Fibroblast of skin of left quadriceps (primary cell): ENCODE measurements around the gene NANS.
"Not testable (repeated sequence)": the region's sequence is repeated elsewhere in the genome, so short reads cannot be mapped to it uniquely, and the experiment has no call there.

Experiments
- DNase-seq, 2 experiments: peaks; one replicate each; pipeline ENCODE4 v3.0.0-alpha.2; 2013; ENCODE audit warnings: low read depth in 2 of 2

Gene NANS

DNA sequence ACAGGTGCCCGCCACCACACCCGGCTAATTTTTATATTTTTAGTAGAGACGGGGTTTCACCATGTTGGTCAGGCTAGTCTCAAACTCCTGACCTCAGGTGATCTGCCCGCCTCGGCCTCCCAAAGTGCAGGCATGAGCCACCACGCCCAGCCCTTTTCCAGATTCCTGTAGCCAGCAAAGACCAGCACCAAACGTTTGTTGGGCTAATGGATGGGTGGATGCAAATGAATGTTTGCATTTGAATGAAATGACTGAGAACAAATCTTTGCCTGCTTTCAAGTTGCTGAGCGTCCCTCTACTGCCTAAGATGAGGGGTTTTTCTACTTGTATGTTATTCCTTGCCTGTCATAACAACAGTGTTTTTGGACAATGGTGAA lies 20.0 kb downstream of the NANS start:
- DNase-seq: not testable (repeated sequence)

DNA sequence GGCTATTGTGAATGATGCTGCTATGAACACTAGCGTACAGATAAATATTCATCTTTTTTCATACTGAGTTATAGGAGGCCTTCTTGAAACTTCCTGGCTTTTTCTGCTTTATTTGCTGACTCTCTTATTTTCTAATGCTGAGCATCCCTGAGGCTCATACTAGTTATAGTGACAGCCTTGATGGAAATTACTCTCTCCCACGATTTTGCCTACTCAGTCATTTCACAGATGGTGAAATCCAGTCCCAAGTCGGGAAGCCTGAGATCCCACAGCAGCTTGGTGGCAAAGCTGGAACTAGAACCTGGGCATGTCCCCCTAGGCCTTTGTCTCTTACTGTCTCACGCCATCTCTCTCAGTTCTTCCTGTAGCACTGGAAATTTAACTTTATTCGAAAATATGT lies 22.4 kb downstream of the NANS start:
- DNase-seq: no peak

DNA sequence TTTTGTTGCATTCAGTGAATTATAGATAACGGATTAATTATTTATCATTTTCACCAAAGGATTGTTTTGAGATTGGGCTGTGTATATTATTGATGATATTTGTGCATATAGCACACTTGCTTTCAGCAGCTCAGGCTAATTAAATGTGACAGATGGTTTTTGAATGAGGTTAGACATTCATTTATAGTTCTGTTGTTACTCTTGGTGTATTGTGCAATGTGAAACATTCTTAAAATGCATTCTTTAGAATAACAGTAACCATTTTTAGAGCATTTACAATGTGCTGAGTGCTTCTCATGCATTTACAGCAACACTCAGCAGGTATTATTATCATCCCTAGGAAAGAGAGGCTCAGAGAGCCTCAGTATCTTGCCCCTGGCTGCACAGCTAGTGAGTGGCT lies 23.8 kb downstream of the NANS start:
- DNase-seq: peak; percentile 38 to 49

DNA sequence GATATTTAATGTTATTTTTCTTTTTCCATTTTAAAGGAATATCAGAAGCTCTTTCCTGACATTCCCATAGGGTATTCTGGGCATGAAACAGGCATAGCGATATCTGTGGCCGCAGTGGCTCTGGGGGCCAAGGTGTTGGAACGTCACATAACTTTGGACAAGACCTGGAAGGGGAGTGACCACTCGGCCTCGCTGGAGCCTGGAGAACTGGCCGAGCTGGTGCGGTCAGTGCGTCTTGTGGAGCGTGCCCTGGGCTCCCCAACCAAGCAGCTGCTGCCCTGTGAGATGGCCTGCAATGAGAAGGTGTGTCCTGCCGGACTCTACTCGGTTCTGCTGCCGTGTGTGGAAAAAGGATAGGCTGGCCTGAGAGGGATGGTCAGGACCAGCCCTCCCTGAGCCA lies 24.2 kb downstream of the NANS start:
- no peak for DNase-seq

- DNase-seq: no peak
Measured at GRCh38 chr9:98081477-98082219, 25.1 kb downstream of the NANS start.

GRCh38 chr9:98083061-98083501 lies 26.5 kb downstream of the NANS start:
- no peak for DNase-seq

DNA sequence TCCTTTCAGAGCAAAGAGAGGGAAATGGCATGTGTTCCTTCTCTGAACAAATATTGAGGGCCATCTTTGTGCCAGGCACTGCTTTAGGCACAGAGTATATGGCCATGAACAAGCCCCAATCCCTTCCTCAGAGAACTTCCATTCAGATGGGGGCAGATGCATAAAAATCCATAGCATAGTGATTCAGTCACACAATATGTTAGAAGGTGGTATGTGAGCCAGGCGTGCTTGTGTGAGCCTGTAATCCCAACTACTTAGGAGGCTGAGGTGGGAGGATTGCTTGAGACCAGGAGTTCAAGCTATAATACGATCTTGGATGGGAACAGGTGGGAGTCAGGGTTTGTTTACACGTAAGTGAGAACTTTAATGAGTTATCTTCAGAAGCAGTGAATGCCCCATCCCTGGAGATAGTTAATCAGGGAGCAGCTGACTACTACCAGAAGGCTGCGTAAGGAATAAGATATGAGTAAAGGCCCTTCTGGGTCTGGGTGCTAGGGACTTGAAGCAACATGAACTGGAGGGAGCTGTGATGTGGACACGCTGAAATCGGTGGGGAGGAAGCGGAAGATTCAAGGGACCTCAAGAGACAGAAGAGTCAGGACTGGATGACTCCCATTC lies 27.1 kb downstream of the NANS start:
- DNase-seq: no peak

DNA sequence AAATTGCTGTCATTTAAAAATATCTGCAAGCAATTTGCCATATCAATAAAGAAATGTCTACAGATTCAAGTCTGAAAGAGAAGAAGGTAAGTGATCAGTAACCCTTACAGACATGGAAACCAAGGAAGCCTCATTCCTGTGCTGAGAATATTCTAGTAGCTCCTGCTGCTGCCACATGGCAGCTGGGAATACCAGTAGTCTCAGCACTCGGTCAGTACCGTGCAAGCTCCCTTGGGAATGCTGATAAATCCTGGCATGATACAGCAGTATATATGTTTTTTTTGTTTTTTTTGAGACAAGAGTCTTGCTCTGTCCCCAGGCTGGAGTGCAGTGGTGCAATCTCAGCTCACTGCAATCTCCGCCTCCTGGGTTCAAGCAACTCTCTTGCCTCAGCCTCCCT lies 27.9 kb downstream of the NANS start:
- DNase-seq: no peak

- DNase-seq: no peak
Measured at GRCh38 chr9:98085058-98085457, 28.5 kb downstream of the NANS start.

DNA sequence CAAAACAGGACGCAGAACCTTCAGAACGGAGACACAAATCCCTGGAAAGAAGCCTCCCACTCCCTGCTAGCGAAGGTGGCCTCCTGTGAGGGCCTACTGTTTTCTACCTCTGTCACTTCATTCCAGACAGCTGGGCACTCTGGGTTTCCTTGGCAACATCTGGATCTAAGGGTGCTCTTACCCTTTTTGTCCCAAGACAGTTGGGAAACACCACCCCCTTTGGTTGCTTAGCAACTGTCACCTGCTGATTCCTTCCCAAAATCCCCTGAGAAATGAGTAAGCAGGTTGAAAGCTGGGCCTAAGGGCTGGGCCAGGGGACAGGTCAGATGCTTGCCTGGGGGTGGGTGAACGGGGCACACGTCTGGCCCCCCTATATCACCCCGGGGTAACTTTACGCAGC lies 29.4 kb downstream of the NANS start:
- no peak for DNase-seq

- no peak for DNase-seq
Measured at GRCh38 chr9:98086461-98086860, 29.9 kb downstream of the NANS start.

- DNase-seq: peak in 1 of 2 experiments; percentile 19
Measured at GRCh38 chr9:98087420-98088354, 31.2 kb downstream of the NANS start.

GRCh38 chr9:98090674-98091073 lies 34.1 kb downstream of the NANS start:
- not testable (repeated sequence) for DNase-seq

GRCh38 chr9:98091735-98092612 lies 35.4 kb downstream of the NANS start:
- DNase-seq: no peak

GRCh38 chr9:98092613-98092931 lies 36.0 kb downstream of the NANS start:
- no peak for DNase-seq

- DNase-seq: no peak
Measured at GRCh38 chr9:98094316-98094715, 37.8 kb downstream of the NANS start.

GRCh38 chr9:98094851-98095250 lies 38.3 kb downstream of the NANS start:
- no peak for DNase-seq

DNA sequence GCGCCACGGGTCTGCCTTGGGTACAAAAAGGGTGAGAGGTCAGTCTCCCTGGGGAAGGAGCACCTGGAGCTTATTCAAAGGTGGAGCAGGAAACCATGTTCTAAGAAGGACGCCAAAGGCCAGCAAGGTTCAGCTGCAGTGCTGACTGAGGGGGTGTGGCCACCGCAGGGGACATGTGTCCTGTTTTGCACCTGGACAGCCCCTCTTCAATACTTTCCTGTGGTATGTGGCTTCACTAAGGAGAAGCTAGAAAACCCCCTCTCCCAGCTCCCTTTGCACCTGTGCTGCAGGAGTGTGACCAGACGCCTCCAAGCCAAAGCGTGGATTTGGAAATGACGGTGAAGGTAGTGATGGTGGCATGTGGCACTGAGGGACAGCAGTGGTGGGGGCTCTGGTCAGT lies 38.9 kb downstream of the NANS start:
- no peak for DNase-seq

GRCh38 chr9:98096091-98096490 lies 39.6 kb downstream of the NANS start:
- DNase-seq: no peak

DNA sequence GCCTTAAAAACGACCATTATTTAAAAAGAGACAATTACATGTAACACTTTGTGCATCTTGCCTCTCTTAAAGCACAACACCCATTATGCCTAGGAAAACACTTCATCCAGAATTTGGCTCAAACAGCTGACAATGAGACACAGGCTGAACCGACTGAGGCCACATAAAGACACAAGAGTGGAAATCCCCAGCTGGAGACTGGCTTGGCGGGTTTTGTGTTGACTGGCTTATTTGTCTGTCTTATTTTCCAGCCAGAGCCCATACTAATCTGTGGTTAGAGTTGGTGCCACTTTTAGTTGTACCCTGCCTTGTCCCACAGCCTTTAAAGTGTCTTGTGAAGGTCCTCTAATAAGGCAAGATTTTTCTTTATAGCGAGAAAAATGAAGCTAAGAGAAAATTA lies 41.3 kb downstream of the NANS start:
- no peak for DNase-seq

DNA sequence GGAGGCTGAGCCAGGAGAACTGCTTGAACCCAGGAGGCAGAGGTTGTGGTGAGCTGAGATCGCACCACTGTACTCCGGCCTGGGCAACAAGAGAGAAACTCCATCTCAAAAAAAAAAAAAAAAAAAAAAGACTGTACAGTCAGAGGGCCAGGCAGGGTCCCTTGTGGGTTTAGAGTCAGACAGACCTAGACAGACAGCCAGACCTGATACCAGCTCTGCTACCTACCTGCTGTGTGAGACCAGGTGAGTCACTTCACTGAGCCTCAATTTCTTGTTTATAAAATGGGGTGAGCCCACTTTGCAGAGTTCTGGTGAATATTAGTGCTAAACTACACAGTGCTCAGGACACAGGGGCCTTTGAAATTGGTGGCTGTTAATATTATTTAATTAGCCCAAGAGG lies 42.8 kb downstream of the NANS start:
- DNase-seq: no peak

- DNase-seq: no peak
Measured at GRCh38 chr9:98099898-98100297, 43.4 kb downstream of the NANS start.
